ENCODE measurements around the gene ACTG2. TPM values are rescaled to one million over a fixed set of nuclear protein-coding genes. Genes with fewer than 3 reads are reported as not detected.

Gene ACTG2
- polyA plus RNA-seq, 1 donor (not counting 4 experiments of a cell fraction or from before 2014, with no cell fraction given) = not detected

DNA sequence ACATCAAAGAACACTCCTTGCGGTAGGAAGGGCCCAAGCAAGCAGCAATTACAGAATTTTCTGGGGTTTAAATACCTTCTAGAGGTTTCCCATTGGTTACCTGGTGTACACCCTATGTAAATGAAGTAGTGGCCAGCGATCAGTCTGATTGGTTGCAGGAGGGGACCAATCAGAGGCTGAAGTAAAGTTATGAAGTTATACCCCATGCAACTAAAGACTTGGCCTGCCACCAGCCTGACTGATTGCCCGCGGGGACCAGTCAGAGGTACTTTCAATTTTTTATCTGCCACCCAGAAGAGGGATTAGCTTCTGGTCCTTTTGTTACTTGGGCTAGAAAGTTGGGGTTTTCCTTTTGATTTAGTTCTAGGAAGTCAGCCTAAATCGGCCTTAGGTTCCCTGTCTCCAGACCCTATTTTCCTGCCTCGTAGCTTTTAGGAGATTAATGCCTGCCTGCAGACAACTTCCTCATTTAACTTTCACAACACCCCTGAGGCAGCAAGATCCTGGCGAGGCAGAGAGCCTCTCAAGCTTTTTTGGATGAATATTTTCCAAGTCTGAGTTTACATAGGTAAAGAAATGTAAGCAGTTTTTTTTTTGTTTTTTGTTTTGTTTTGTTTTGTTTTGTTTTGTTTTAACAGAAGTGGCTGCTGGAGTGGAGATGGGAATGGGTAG, 32.4 kb downstream of the ACTG2 start:
- no peaks in the 10 kb centered on the region for H3K27me3 ChIP-seq (ENCODE audit: control insufficient read depth, extremely low read depth, insufficient read depth, low read length)
- no peak overlapping the region for H3K4me3 ChIP-seq (ENCODE audit: control insufficient read depth in 2 of 3, extremely low read depth in 1 of 3, insufficient read depth in 2 of 3, low read depth in 1 of 3, low read length in 3 of 3)
- H3K4me1 ChIP-seq (ENCODE audit: control insufficient read depth, extremely low read depth, insufficient read depth, low read length) = peaks cover 35% of the 10 kb centered on the region
- peaks cover 35% of the 10 kb centered on the region for H3K79me2 ChIP-seq (ENCODE audit: control insufficient read depth, insufficient read depth, low read length)
- DNase-seq (ENCODE audit: low read depth, low spot score) (no peak), FAIRE-seq (no peak)
- H3K9me3 ChIP-seq (ENCODE audit: control insufficient read depth, low read depth, low read length) = no peaks in the 10 kb centered on the region
- no peaks in the 10 kb centered on the region for H3K36me3 ChIP-seq (ENCODE audit: control insufficient read depth in 2 of 2, extremely low read depth in 1 of 2, insufficient read depth in 2 of 2, low read length in 2 of 2)
- peak overlapping the region; percentile 87 for H3K4me2 ChIP-seq (ENCODE audit: control insufficient read depth, extremely low read depth, insufficient read depth, low read depth, low read length)
- dilution Hi-C loops (cut with MboI; ENCODE audit: extremely low pct_ligation_motif_present, low sequenced_read_pairs) = no loop called here
- H3K9me1 ChIP-seq (ENCODE audit: control insufficient read depth, extremely low read depth, insufficient read depth, low read length) = no peaks in the 10 kb centered on the region
- no peak for TF ChIP-seq EZH2 (IDR thresholded peaks at IDR 0.05; ENCODE audit: low read length)
- TF ChIP-seq, protein P1, sequence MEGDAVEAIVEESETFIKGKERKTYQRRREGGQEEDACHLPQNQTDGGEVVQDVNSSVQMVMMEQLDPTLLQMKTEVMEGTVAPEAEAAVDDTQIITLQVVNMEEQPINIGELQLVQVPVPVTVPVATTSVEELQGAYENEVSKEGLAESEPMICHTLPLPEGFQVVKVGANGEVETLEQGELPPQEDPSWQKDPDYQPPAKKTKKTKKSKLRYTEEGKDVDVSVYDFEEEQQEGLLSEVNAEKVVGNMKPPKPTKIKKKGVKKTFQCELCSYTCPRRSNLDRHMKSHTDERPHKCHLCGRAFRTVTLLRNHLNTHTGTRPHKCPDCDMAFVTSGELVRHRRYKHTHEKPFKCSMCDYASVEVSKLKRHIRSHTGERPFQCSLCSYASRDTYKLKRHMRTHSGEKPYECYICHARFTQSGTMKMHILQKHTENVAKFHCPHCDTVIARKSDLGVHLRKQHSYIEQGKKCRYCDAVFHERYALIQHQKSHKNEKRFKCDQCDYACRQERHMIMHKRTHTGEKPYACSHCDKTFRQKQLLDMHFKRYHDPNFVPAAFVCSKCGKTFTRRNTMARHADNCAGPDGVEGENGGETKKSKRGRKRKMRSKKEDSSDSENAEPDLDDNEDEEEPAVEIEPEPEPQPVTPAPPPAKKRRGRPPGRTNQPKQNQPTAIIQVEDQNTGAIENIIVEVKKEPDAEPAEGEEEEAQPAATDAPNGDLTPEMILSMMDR (optimal IDR thresholded peaks at IDR 0.05 in 1 of 3, IDR thresholded peaks at IDR 0.05 in 1 of 3, conservative IDR thresholded peaks at IDR 0.05 in 1 of 3; ENCODE audit: extremely low read depth in 1 of 3, insufficient read depth in 2 of 3, low read length in 3 of 3) = no peak
- H2AFZ ChIP-seq (ENCODE audit: control insufficient read depth, low read length) = no peak overlapping the region
- no peaks in the 10 kb centered on the region for H4K20me1 ChIP-seq (ENCODE audit: control insufficient read depth, extremely low read depth, insufficient read depth, low read length)
- peak overlapping the region; percentile 99 for H3K27ac ChIP-seq (ENCODE audit: control insufficient read depth, insufficient read depth, low read length)
- peak overlapping the region; percentile 9 for H3K9ac ChIP-seq (ENCODE audit: control insufficient read depth, extremely low read depth, insufficient read depth, low read length)

DNA sequence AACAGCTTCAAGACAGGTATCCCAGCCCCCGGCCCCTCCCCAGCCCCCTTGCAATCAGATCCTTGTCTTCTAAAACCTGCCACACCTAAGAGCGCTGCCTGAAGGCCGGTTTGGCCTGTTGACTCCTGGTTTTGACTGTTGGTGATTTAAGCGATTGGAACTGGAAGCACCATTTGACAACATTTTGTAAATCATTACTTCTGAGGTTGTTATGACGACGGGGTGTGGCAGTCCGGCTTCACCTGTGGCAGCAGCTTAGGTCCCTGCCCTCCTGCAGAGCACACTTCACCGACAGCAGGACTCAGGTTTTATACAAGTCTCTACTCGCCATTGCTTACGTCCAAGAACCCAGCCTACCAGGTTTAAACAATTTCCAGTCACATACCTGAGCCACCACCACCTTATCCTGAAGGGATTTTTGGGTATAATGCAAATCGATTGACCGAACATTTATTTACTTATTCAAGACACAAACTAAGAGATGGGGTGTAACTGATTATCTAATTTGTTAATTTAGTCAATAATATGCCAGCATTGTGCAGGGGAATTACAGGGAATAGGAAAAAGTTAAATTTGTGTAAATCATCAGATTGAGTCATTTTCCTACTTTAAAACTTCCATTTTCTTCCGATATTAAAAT, 33.2 kb downstream of the ACTG2 start:
- DNase-seq (ENCODE audit: low read depth, low spot score) = peak; percentile 98
- no peak for TF ChIP-seq EZH2 (IDR thresholded peaks at IDR 0.05; ENCODE audit: low read length)
- TF ChIP-seq, protein P1 (optimal IDR thresholded peaks at IDR 0.05 in 1 of 3, IDR thresholded peaks at IDR 0.05 in 1 of 3, conservative IDR thresholded peaks at IDR 0.05 in 1 of 3; ENCODE audit: extremely low read depth in 1 of 3, insufficient read depth in 2 of 3, low read length in 3 of 3) = no peak
- H3K27ac ChIP-seq (ENCODE audit: control insufficient read depth, insufficient read depth, low read length) = peak overlapping the region; percentile 99

More for the DNA sequence above, 33.2 kb downstream of the ACTG2 start:
- Histone ChIP-seq H3K9me1 (ENCODE audit: control insufficient read depth, extremely low read depth, insufficient read depth, low read length) (no peaks in the 10 kb centered on the region), H2AFZ (ENCODE audit: control insufficient read depth, low read length) (peak overlapping the region; percentile 65), H4K20me1 (ENCODE audit: control insufficient read depth, extremely low read depth, insufficient read depth, low read length) (no peaks in the 10 kb centered on the region), H3K27me3 (ENCODE audit: control insufficient read depth, extremely low read depth, insufficient read depth, low read length) (no peaks in the 10 kb centered on the region), H3K9ac (ENCODE audit: control insufficient read depth, extremely low read depth, insufficient read depth, low read length) (peak overlapping the region; percentile 99), H3K4me1 (ENCODE audit: control insufficient read depth, extremely low read depth, insufficient read depth, low read length) (peaks cover 39% of the 10 kb centered on the region), H3K36me3 (ENCODE audit: control insufficient read depth in 2 of 2, extremely low read depth in 1 of 2, insufficient read depth in 2 of 2, low read length in 2 of 2) (no peaks in the 10 kb centered on the region), H3K79me2 (ENCODE audit: control insufficient read depth, insufficient read depth, low read length) (peaks cover 41% of the 10 kb centered on the region), H3K4me2 (ENCODE audit: control insufficient read depth, extremely low read depth, insufficient read depth, low read depth, low read length) (peak overlapping the region; percentile 87), H3K9me3 (ENCODE audit: control insufficient read depth, low read depth, low read length) (no peaks in the 10 kb centered on the region), H3K4me3 (ENCODE audit: control insufficient read depth in 2 of 3, extremely low read depth in 1 of 3, insufficient read depth in 2 of 3, low read depth in 1 of 3, low read length in 3 of 3) (peak overlapping the region; percentile 73 to 99 (median 92))
- dilution Hi-C loops (cut with MboI; ENCODE audit: extremely low pct_ligation_motif_present, low sequenced_read_pairs) = no loop called here
- peak; percentile 87 for FAIRE-seq

All from keratinocyte (primary cell).